ENCODE results near the gene TCHHL1. TPM values are rescaled to one million over a fixed set of nuclear protein-coding genes. Genes with fewer than 3 reads are reported as not detected.
A peak's percentile ranks its signal among the peaks of the same experiment; 100 is the strongest.

Gene TCHHL1
- polyA plus RNA-seq (0.08 TPM in 1 of 3 replicates, not detected in the others), polyA minus RNA-seq (0.16 TPM in 1 of 3 replicates, not detected in the others)
- polyA plus RNA-seq (2011; ENCODE audit: low read depth), result 0.21 TPM
- polyA plus RNA-seq (2011; cell fraction: cytosol; rRNA removed), result 0.03 and 0.21 TPM in 2 replicates
- polyA plus RNA-seq (2011; cell fraction: nucleus; rRNA removed), result 0.05 and 0.34 TPM in 2 replicates
- 0.06 and 0.10 TPM in 2 replicates for polyA plus RNA-seq (2012; ENCODE audit: low replicate concordance)
- polyA minus RNA-seq (2011; cell fraction: cytosol; rRNA and poly(A)+ RNA removed), result not detected
- polyA minus RNA-seq (2011; cell fraction: nucleus; rRNA and poly(A)+ RNA removed), result 0.21 and 0.23 TPM in 2 replicates

- H3K36me3 ChIP-seq (ENCODE audit: control insufficient read depth in 2 of 2, extremely low read depth in 1 of 2, insufficient read depth in 2 of 2, low read length in 2 of 2), result no peaks in the 10 kb centered on the region
- no peaks in the 10 kb centered on the region for H3K9me3 ChIP-seq (ENCODE audit: control insufficient read depth, low read depth, low read length)
- H3K27ac ChIP-seq (ENCODE audit: control insufficient read depth, insufficient read depth, low read length), result no peak within 1 kb of the TSS
- no peaks in the 10 kb centered on the region for H4K20me1 ChIP-seq (ENCODE audit: control insufficient read depth, extremely low read depth, insufficient read depth, low read length)
- no peak within 1 kb of the TSS for H2AFZ ChIP-seq (ENCODE audit: control insufficient read depth, low read length)
- H3K27me3 ChIP-seq (ENCODE audit: control insufficient read depth, extremely low read depth, insufficient read depth, low read length), result peaks cover 3% of the 10 kb centered on the region
- H3K9ac ChIP-seq (ENCODE audit: control insufficient read depth, extremely low read depth, insufficient read depth, low read length), result no peak within 1 kb of the TSS
- dilution Hi-C loops (cut with MboI; ENCODE audit: extremely low pct_ligation_motif_present, low sequenced_read_pairs), result no loop called here
- TF ChIP-seq EZH2 (IDR thresholded peaks at IDR 0.05; ENCODE audit: low read length), result no peak
- FAIRE-seq (no peak), DNase-seq (ENCODE audit: low read depth, low spot score) (no peak)
- H3K4me2 ChIP-seq (ENCODE audit: control insufficient read depth, extremely low read depth, insufficient read depth, low read depth, low read length), result no peak within 1 kb of the TSS
- H3K9me1 ChIP-seq (ENCODE audit: control insufficient read depth, extremely low read depth, insufficient read depth, low read length), result no peaks in the 10 kb centered on the region
- no peak within 1 kb of the TSS for H3K4me3 ChIP-seq (ENCODE audit: control insufficient read depth in 2 of 3, extremely low read depth in 1 of 3, insufficient read depth in 2 of 3, low read depth in 1 of 3, low read length in 3 of 3)
- H3K79me2 ChIP-seq (ENCODE audit: control insufficient read depth, insufficient read depth, low read length), result no peaks in the 10 kb centered on the region
- H3K4me1 ChIP-seq (ENCODE audit: control insufficient read depth, extremely low read depth, insufficient read depth, low read length), result peaks cover 8% of the 10 kb centered on the region
These were observed at the start of gene TCHHL1 for GRCh38 chr1:152089014-152089674. TSS of gene TCHHL1 (minus strand) at chr1:152089064. CDS start at chr1:152088143, 921 bp downstream.

DNA sequence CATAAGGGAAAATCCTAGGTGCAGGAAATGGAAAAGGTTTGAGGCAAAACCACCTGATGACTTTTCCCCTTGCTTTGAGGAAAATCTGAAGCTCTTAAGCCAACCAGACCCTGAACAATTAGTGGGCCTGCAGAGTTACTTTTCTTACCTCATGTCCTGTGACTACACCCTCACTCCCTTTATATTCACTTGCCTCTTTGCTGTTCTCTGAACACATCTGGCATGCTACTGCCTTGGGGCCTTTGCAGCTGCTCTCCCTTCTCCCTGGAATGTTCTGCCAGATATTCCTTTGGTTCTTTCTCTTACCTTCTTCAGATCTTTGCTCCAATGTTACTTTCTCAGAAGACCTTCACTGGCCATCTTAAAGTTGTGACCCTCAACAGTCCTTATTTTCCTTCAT is 48.4 kb upstream of the TCHHL1 start:
- no peaks in the 10 kb centered on the region for H3K9me3 ChIP-seq (ENCODE audit: control insufficient read depth, low read depth, low read length)
- H3K36me3 ChIP-seq (ENCODE audit: control insufficient read depth in 2 of 2, extremely low read depth in 1 of 2, insufficient read depth in 2 of 2, low read length in 2 of 2), result no peaks in the 10 kb centered on the region
- H2AFZ ChIP-seq (ENCODE audit: control insufficient read depth, low read length), result no peak overlapping the region
- no peaks in the 10 kb centered on the region for H4K20me1 ChIP-seq (ENCODE audit: control insufficient read depth, extremely low read depth, insufficient read depth, low read length)
- no peak overlapping the region for H3K9ac ChIP-seq (ENCODE audit: control insufficient read depth, extremely low read depth, insufficient read depth, low read length)
- peak; percentile 39 for FAIRE-seq
- no peaks in the 10 kb centered on the region for H3K9me1 ChIP-seq (ENCODE audit: control insufficient read depth, extremely low read depth, insufficient read depth, low read length)
- H3K79me2 ChIP-seq (ENCODE audit: control insufficient read depth, insufficient read depth, low read length), result no peaks in the 10 kb centered on the region
- no peaks in the 10 kb centered on the region for H3K4me1 ChIP-seq (ENCODE audit: control insufficient read depth, extremely low read depth, insufficient read depth, low read length)
- no peak overlapping the region for H3K4me3 ChIP-seq (ENCODE audit: control insufficient read depth in 2 of 3, extremely low read depth in 1 of 3, insufficient read depth in 2 of 3, low read depth in 1 of 3, low read length in 3 of 3)
- dilution Hi-C loops (cut with MboI; ENCODE audit: extremely low pct_ligation_motif_present, low sequenced_read_pairs), result no loop called here
- H3K4me2 ChIP-seq (ENCODE audit: control insufficient read depth, extremely low read depth, insufficient read depth, low read depth, low read length), result no peak overlapping the region
- H3K27ac ChIP-seq (ENCODE audit: control insufficient read depth, insufficient read depth, low read length), result no peak overlapping the region
- TF ChIP-seq EZH2 (IDR thresholded peaks at IDR 0.05; ENCODE audit: low read length), result no peak
- TF ChIP-seq, protein P1, sequence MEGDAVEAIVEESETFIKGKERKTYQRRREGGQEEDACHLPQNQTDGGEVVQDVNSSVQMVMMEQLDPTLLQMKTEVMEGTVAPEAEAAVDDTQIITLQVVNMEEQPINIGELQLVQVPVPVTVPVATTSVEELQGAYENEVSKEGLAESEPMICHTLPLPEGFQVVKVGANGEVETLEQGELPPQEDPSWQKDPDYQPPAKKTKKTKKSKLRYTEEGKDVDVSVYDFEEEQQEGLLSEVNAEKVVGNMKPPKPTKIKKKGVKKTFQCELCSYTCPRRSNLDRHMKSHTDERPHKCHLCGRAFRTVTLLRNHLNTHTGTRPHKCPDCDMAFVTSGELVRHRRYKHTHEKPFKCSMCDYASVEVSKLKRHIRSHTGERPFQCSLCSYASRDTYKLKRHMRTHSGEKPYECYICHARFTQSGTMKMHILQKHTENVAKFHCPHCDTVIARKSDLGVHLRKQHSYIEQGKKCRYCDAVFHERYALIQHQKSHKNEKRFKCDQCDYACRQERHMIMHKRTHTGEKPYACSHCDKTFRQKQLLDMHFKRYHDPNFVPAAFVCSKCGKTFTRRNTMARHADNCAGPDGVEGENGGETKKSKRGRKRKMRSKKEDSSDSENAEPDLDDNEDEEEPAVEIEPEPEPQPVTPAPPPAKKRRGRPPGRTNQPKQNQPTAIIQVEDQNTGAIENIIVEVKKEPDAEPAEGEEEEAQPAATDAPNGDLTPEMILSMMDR (optimal IDR thresholded peaks at IDR 0.05 in 1 of 3, IDR thresholded peaks at IDR 0.05 in 1 of 3, conservative IDR thresholded peaks at IDR 0.05 in 1 of 3; ENCODE audit: extremely low read depth in 1 of 3, insufficient read depth in 2 of 3, low read length in 3 of 3), result no peak
- DNase-seq (ENCODE audit: low read depth, low spot score), result no peak
- H3K27me3 ChIP-seq (ENCODE audit: control insufficient read depth, extremely low read depth, insufficient read depth, low read length), result no peaks in the 10 kb centered on the region

All from keratinocyte (primary cell).